Stimulated activated CD4-positive, alpha-beta T cell treated with anti-CD3 and anti-CD28 coated beads, Interleukin-12 subunit alpha, Interleukin-12 subunit beta, amount 100 ng/mL, for 48 hours (primary cell): ENCODE data around the gene FAIM2.

Experiments used
- DNase-seq, 3 donors: peaks; one replicate each; pipeline ENCODE4 v3.0.0-alpha.2; 2020; ENCODE audit warnings: low read depth in 2 of 3, low spot score in 1 of 3

The FAIM2 gene

GRCh38 chr12:49920241-49920914, 16.7 kb upstream of the FAIM2 start:
- no peak for DNase-seq

- no peak for DNase-seq
These were observed 14.1 kb upstream of the FAIM2 start for GRCh38 chr12:49917788-49918173.

- no peak for DNase-seq
These were observed 13.6 kb upstream of the FAIM2 start for GRCh38 chr12:49917166-49917787.

DNA sequence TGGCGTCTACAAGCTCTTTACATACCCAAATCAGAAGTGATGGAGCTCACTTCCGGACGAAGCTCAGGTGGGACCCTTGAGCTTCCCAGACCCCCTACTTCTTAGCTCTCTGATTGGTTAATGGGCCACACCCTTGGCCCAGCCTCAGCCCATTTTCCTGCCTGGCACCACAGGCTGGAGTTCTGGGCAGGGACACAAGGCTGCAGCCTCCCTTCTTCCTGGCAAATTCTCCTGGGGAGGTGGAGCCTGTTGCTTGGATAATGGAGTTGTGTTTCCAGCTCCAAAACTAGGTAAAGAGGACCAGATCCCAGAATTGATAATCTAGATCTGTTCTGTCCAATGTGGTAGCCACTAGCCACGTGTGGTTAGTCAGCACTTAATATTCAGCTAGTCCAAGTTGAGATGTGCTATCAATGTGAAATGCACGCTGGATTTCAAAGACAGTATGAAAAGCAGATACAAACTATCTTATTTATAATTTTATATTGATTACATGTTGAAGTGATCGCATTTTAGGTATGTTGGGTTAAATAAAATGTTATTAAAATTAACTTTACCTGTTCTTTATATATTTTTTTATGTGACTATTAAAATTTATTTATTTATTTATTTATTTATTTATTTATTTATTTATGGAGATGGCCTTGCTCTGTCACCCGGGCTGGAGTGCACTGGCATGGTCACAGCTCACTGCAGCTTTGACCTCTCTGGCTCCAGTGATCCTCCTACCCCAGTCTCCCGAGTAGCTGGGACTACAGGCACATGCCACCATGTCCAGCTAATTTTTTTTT, 12.6 kb upstream of the FAIM2 start:
- DNase-seq, result no peak

DNA sequence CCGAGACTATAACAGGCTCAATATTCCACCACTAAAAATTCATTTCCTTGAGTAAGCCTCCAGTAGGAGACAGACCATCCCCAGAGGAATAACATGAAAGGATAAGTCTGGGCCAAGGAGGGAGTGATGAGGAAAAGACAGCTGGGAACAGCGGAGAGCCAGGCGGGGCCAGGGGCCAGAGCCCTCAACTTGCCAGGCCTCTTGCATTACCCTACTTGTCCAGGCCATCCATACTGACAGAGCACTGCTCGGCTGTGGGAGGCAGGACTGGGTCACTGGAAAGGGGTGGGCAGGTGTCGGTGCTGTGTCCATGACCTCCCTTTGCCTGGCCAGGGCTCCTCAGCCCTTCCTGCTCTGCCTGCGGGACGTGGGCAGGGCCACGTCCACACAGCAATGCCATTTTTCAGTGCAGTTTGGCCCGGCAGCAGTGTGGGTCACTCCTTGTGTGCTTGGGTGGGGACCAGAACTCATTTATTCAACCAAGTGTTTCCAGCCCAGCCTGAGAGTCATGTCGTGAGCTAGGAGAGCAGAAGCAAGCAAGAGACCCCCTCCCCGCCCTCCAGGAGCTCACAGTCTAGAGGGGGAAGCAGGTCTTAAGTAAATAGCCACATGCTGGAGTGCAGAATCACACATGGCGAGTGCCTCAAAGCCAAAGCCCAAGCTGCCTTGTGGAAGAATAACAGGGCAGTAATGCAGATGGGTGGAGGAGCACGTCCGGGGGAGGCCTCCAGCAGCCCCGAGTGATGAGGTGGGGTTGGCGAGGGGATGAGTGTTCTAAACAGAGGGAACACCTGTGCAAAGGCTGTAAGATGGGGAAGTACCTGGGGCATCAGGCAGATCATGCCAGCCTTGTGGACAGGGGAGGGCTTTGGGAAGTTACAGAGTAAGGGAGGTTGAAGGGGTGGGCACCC, 8.9 kb upstream of the FAIM2 start:
- no peak for DNase-seq

DNA sequence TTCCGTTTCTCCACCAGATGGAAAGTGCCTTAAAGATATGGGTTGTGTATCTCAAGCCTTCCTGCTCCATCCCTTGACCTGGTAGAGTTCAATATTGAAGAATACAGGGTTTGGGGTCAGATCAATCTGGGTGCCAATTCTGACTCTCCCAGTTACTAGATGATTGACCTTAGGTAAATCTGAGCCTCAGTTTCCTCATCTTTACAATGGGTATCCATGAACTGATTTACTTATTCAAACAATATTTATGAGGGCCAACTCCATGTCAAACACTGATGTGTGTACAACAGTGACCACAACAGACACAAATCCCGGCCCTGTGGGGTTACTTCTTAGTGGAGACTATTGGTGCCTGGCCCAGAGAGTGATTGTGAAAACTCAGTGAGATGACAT, 7.5 kb upstream of the FAIM2 start:
- DNase-seq, result no peak

DNA sequence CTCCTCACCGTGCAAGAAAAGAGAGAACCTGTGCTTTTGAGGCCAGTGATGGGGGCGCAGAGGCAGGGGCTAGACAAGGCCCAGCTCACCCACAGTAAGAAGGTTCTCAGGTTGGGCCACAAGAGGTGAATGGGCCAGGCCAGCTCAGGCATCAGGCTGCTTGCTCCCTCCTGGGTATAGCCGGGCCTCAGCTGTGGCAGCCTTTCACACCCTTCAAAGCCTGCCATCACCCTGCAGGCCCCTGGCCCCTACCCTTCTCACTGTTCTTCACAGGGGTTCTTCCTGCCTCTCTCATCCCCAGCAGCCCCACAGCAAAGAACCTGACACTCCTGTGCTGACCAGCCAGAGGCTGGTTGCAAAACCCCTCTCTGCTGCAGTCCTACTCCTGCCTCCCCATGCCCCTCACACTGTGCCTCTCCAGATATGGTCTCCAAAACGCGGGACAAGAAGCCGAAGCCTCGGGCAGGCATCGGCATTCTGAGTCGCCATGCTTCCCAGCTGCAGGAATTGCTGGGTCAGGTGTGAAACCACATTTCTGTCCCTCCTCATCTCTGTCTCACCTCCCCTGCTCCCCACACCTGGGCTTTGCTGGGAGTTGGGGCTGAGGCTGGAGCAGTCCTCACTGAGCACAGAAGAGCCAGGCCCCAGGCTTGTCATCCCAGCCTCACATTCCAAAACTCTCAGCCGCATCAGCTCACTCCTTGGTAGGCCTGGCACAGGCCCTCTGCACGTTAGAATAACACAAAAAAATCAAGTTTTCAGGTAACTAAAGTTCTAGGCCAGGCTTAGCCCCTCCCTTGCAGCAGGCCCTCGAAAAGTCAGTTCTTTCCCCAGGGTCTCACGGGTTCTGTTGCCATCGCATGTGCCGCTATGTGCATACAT, 6.9 kb upstream of the FAIM2 start:
- no peak for DNase-seq

GRCh38 chr12:49909826-49910225, 6.1 kb upstream of the FAIM2 start:
- DNase-seq, result no peak

- no peak for DNase-seq
These were observed 5.7 kb upstream of the FAIM2 start for GRCh38 chr12:49909356-49909755.

DNA sequence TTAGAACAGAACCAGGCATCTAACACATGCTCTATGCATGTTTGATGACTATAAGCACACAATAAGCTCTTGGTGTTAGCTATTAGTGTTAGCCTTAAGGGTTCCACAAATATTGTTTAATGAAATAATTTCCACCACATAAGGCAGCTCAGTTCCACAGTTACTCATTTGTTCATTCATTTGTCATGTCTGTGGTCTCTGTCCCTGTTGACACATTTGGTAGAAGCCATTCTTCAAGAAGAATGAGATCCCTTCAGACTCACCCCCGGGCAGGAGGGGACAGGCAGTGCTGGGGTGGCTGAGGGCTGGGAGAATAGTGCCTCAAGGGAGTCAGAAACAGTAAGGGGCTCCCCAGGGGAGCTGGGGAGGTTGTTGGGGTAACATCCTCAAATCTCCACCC, 3.7 kb upstream of the FAIM2 start:
- DNase-seq, result no peak

DNA sequence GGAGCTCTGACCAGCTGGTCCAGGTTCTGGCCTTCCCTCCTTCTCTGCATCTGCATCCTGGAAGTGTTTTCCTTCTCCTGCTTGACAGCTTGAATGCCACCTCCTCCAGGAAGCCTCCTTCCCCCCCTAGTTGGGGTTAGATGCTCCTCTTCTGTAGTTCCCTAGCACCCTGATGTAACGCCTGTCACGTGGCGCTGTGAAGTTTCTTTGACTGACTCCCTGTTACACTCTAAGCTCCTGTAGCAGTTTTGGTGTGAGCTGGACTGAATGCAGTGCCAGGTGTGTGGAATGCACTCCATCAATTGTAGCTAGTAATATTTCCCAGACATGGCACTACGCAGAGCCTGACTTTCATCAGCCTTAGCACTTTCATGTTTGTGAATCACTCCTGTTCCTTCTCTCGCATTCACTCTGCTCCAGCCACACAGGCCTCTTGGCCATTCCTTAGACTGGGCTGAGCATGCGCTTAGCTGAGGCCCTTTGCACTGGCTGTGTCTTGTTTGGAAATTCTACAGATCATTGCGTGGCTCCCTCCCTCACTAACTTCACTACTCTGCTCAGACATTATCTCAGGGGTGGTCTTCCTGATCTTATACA, 2.1 kb upstream of the FAIM2 start:
- no peak for DNase-seq

DNA sequence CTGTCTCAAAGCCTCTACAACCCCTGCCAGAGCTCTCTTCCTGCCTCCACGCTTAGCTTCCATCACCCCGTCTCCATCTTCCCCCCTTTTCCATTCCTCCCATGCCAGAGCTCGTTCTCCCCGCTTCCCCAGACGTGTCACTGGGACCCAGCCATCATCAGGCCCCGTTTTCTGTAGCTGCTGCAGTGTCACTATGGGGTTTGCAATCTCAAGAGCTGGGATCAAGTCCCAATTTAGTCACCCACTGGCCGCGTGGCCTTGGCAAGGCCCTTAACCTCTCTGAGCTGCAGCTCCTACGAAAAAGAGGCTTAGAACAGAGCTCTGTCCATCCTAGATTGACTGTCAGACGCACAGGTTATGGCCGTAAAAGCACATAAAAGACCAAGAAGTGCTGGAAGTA, 901 bp upstream of the FAIM2 start:
- no peak for DNase-seq

DNA sequence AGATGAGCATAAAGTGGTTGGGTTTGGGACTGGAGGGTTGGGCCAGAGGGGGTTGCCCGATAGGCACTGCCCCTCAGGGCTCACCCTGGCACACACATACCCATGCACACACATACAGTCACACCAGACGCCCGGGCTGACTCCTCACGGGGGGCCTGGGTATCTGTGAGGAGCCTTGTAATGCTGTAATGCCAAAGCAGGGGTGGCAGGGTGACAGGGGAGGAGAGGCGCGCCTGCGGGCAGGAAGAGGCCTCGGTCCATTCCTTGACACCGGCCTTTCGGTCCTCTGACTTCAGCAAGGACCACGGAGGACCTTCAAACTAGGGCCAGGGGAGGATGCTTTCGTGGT, 375 bp downstream of the FAIM2 start:
- no peak for DNase-seq

DNA sequence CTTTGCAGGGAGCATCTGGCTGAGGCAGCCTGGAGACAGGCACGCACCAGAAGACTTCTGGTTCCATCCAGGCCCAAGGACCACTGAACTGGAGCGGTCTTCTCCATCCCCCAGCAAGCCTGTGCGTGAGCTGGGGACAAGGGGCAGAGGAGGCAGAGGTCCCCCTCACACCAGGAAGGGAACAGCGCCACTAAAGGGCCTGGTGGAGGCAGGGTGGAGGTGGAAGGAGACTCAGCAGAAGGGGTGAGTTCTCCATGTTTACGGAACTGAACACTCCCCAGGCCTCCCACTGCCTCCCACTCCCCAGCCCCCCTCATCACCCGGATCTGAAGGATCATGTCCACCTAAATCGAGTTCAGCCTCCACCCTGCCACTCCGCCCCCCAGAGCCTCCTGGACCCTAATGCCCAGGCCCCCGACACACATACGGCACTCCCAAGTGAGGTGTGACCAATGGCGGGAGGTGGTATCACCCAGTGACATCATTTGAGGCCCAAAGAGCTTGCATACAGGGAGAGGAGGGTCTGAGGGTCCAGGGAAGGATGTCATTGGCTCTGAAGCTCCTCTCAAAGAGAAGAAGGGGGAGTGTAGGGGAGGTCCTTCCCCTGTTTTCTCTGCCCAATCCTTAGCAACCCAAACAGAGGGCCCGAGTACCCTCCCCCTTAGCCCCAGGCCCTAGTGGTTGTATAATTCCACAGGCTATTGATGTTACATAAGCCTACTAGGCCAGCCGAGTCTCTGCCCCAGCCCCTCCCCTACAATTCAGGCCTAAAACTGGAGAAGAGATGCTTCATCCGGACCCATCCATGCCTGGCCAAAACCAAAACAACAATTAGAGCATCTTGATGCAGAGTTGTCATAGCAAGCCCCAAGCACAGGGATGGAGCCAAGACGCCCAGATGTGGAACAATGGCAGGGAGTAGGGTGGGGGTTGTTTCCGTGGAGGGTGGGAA, 1.0 kb downstream of the FAIM2 start:
- no peak for DNase-seq

GRCh38 chr12:49901986-49902385, 1.7 kb downstream of the FAIM2 start:
- DNase-seq, result no peak

GRCh38 chr12:49901026-49901425, 2.7 kb downstream of the FAIM2 start:
- DNase-seq, result no peak

GRCh38 chr12:49900371-49900770, 3.3 kb downstream of the FAIM2 start:
- no peak for DNase-seq

- no peak for DNase-seq
These were observed 3.8 kb downstream of the FAIM2 start for GRCh38 chr12:49899921-49900320.

DNA sequence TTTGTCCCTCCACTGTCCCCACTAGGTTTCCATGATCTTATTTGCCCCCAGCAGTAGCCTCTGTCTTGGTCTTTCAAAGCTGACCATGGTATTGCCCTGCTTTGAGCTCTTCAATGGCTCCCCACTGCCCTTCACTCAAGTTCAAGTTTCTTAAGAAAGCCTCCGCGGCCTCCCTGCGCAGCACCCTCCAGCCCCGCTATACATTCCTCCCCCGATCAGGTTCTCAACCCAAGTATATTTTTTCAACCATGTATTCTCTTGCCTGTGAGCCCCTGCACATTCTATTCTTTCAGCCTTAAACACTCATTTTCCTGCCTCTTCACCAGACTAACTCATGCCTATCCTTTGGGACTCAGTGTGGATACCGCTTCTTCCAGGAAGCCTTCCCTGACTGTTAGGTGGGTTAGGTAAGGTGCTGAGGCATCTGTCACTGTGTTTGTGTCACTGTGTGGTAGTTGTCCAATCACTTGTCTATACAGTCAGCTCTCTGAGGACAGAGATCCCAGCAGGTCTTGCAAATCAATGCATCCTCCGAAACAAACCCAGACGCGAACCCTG, 4.3 kb downstream of the FAIM2 start:
- no peak for DNase-seq
